SKM-1 (cell line): ENCODE results near the gene NLRC4.
"Not testable (repeated sequence)": the region's sequence is repeated elsewhere in the genome, so short reads cannot be mapped to it uniquely, and the experiment has no call there.

ENCODE experiments used
- DNase-seq: peaks from one replicate; lab custom pipeline; 2025; ENCODE audit not compliant: unreplicated experiment; lab: John Stamatoyannopoulos, UW

The NLRC4 gene

DNA sequence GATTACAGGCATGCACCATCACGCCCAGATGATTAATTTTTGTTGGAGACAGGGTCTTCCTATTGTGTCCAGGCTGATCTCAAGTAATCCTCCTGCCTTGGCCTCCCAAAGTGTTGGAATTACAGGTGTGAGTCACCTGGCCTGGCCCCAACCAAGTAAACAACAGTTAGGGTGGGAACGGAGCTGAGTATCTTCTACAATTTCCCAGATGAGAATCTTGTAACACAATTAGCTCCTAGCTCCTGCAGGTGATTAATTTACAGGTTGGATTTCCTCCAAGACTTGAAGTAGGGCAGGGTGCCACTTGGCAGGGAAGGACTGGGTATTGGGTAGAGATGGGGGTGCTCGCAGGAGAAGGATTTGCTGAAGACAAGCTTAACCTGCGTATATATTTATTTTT is 17.8 kb downstream of the NLRC4 start:
- no peak for DNase-seq

DNA sequence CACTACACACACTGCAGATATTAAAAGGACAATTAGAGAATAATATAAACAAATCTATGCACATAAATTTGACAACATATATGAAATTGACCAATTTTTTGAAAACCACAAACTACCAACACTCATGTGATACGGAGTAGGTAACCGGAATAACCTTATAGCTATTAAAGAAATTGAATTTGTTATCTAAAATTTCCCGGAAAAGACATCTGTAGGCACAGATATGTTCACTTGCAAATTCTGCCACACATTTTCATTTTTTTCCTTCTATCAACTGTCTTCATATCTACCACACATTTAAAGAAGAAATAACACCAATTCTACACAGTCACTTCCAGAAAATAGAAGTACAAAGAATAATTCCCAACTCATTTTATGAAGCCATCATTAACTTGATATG is 22.4 kb downstream of the NLRC4 start:
- DNase-seq: no peak

DNA sequence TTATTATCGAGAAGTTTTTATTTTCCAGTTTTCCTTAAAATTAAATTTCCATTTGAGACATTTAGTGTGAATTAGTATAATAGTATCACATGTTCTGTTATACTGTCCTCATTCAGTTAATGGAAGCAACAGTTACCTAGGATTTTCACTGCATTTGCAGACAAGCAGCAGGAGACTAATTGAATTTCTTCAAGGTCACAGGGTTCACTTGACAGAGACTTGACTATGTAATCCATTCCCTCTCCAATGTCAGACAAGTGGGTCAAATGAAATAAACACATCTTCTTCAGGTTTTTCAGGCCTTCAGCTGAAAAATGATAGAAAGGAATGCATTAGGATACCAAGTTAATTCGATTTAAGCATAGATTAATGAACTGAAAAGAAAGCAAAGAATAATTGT is 26.7 kb downstream of the NLRC4 start:
- no peak for DNase-seq

DNA sequence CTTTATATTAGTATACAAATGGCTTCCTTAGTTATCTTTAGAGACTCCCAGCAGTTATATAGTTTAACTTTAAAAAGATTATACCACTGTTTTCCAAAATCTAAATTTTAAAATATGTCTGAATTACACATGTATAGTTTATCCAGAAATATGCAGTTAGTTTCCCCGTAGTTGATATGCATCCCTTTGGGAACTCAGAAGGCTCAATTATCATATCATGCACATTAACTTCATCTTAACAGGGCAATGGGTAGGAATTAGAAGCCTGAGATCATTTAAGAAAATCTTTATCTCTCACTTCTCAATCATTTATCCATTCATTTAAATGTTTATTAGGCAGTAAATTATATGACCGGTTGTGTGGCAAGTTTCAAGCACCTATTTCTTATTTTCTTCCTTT is 27.2 kb downstream of the NLRC4 start:
- DNase-seq: no peak

DNA sequence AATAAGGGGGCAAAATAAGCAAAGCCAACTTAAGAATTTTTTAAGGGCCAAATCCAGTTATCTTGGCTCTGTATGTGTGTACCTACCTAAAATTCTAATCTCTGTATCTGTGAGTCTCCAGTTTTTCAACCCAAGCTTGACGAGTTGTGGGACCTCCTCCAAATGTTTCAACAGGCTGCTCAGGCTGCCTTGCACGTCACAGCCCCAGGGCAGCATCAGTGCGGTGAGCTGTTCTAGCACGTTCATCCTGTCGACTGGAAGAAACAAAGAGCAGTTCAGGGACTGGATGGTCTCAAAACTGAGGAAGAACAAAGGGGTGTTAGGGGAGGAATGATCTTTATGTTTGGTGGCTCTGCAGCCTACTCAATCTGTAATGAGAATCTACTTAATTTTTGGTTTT is 29.4 kb downstream of the NLRC4 start:
- no peak for DNase-seq

DNA sequence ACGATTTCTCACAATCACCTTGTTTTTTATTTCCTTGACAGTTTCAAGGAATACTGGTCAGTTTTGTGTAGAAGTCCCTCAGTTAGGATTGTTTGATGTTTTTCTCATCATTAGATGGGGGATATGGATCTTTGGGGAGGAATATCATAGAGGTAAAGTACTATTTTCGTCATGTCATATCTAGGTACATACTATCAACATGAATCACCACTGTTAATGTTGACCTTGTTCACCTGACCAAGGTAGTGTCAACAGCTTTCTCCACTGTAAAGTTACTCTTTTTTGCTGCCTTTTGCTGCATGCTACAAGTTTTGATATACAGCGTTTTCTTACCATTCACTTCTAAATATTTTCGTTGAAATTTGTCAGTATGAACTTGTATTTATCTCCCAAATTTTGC is 32.7 kb downstream of the NLRC4 start:
- no peak for DNase-seq

DNA sequence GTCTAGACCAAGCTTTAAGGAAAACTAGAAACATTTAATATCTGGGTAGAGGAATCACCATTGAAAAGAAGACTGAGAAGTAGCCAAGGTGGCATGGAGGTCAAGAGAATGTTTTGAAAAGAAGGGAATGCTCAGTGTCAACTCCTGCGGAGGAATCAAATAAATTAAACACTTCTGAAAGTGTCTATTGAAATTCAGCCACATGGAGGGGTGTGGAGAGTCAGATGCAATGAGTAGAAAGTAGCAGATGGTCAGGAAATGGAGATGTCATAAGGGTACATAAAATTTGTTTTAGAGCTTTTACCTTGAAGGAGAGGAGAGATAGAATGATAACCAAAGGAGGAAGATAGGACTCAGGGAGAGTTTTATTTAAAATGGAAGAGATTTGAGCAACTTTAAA is 35.1 kb downstream of the NLRC4 start:
- DNase-seq: no peak

DNA sequence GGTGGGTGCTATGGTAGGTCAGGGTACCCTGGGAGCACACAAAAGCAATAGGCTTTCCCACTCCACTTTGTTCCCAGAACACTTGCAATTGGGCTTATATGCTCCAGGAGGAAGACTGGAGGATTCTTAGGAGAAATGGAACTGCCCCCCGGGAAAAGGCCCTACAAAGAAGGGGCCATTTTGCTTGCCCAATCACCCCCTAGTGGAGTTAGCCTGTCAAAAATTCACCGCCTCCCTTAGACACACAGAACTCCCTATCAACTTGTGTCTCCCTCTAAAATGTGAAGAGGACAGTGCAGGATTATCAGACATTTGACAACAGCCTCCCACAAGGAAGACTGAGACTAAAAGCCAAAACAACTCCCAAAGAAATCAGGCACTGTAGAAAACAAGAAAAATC is 36.5 kb downstream of the NLRC4 start:
- DNase-seq: no peak

DNA sequence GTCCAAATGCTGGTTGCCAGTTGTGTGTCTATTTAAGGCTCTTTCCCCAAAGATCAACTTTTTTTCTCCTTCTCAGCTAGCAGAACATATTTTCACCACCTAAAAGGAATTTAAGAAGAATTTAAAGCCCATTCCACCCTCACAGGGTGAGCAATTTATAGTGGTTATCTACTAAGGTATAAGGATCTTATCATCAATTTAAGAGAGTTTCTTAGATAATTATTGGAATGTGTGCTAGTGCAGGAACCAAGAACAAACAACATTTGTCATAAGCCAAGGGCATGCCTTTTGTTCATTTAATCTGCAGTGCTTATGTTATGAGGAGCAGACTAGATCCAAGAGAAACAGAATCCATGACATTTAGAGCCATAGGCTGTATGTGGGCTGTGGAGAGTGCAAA is 37.2 kb downstream of the NLRC4 start:
- DNase-seq: no peak

DNA sequence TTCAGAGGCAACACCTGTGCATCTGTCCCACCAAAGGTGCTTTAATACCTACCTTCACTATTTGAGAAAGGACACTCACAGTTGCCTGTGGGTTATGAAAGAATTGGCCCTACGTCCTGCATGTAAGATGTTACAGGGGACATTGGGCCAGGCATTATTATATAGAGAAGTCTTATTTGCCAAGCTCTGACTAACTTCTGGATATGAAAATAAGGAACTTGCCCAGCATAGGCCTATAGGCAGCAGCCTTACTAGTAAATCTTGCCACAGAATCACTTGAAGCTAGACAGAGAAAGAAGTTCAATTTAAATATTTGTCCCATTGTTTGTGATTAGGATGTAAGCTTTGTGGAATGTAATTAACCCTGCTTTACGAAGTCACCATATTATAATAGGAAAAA is 41.7 kb downstream of the NLRC4 start:
- no peak for DNase-seq

DNA sequence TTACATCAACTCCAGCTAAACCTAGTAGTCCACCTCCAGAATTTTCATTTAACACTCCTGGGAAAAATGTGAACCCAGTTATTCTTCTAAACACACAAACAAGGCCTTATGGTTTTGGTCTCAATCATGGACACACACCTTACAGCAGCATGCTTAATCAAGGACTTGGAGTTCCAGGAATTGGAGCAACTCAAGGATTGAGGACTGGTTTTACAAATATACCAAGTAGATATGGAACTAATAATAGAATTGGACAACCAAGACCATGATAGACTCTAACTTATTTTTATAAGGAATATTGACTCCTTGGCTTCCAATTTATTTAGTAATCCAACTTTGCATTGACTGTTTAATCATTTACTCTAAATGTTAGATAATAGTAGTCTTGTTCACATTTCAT is 44.2 kb downstream of the NLRC4 start:
- no peak for DNase-seq

DNA sequence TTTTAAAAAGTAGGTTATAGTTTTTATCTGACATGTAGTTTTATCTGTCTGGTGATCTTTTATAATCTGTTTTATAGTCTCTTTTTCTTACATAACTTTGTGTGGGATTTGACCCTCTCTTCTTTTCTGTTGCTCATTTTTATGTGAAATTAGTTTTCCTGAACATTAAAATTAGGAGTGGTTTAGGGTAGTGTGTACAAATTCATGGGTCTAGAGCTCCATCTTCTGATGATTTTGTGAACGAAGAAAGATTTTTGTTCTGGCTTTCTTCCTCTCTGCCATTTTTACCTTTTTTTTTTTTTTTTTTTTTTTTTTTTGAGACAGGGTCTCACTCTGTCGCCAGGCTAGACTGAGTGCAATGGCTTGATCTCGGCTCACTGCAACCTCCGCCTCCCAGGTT is 52.4 kb downstream of the NLRC4 start:
- no peak for DNase-seq

DNA sequence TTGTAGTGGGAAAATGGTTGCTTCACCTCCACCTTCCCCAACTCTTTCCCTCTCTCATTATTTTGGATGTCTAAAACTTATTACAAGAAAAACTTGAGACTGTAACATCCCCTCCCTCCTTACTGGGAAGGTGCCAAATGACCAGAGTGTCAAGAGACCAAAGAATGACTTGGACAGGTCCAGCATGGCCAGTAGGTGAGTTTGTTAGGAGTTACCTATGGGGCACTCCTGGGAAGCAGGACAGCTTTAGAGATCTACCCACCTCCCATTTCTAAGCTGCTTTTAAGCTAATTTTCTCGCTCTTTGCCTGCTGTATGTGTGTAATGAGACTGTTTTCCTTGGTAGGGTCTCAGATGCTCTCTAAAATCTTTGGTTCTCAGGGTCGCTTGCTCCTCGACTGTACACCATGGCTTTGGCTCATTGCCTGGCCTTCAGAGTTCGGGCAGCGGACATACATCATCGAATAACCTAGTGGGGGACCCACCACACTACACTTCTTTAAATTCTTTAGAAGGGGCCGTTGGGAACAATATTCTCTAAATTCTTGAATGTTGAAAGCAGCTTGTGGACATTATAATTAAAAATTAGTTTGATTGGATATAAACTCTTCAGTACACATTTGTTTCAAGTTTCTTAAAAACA is 53.8 kb downstream of the NLRC4 start:
- no peak for DNase-seq

DNA sequence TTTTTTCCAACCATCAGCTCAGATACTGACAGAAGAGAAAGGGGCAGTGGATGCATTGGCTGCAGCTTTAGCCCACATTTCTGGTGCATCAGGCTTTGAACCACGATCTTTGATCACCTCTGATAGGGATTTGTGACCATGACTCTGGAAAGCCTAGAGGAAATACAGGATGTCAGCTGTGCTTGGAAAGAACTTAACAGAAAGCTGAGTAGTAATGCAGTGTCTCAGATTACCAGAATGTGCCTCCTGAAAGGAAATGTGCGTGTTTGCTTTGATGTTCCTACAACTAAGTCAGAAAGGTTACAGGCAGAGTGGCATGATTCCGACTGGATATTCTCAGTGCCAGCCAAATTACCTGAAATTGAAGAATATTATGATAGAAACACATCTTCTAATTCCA is 61.3 kb downstream of the NLRC4 start:
- not testable (repeated sequence) for DNase-seq

DNA sequence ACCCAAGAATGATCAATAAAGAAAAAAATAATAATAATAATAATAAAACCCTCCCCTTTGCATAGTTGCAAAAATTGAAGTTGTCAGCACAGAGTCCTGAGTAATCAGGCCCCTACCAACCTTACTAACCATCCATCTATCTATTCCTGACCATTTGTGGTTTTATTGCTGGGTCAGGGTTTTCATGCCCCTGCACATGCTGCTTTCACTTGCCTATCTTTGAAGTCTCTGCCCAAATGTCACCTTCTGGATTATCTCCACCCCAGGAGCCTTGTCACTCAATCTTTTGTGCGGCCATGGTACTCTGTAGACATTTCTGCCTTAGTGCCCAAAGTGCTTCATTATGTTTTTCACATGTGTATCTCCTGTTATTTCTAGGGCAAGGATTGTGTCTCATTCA is 63.9 kb downstream of the NLRC4 start:
- DNase-seq: no peak

DNA sequence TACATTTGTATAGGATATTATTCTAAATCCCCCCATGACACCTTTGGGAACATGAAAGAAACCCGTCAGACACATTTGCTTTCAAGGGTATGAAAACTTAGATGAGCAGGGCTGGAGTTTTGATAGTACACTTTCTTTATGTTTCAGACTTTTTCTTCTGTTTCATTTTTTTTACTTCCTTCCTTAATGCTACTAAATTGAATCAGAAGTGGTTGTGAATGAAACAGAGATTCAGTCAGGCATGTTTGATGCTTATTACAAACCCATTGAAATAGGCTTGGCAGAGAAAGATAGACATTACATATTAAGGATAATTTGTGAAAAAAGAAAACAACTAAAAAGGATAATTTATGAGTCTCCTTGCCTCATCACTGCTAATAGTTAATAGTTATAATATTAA is 72.3 kb downstream of the NLRC4 start:
- no peak for DNase-seq

DNA sequence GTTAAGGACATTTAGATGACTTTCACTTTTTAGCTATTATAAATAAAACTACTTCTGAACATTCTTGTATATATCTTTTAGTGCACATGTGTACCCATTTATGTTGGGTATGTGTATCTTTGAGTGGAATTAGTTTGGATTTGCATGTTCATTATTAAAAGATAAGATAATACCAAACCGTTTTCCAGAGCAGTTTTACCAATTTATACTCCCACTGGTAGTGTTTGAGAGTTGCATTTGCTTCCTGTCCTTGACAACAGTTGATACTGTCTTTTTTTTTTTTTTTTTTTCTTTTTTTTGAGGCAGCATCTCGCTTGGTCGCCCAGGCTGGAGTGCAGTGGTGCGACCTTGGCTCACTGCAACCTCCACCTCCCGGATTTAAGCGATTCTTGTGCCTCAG is 75.7 kb downstream of the NLRC4 start:
- no peak for DNase-seq

DNA sequence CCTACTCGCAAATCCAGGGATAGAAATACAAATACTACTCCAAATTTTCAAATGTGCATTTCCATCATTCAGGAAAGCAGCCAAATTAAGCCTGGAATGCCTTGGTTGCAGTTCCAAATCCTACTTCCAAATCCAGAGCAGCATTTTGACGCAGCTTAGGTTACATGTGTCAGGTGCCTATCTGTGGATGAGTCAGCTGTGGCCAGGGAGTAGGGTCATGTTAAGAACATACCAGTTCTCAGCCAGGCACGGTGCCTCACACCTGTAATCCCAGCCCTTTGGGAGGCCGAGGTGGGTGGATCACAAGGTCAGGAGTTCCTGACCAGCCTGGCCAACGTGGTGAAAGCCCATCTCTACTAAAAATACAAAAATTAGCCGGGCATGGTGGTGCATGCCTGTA is 82.0 kb downstream of the NLRC4 start:
- DNase-seq: no peak
